ENCODE results near the gene SLC22A14. TPM values are rescaled to one million over a fixed set of nuclear protein-coding genes. Genes with fewer than 3 reads are reported as not detected.
A peak's percentile ranks its signal among the peaks of the same experiment; 100 is the strongest.

SLC22A14 gene
- total and polyA plus RNA-seq, 4 donors = 0.17 TPM; not detected in 3

DNA sequence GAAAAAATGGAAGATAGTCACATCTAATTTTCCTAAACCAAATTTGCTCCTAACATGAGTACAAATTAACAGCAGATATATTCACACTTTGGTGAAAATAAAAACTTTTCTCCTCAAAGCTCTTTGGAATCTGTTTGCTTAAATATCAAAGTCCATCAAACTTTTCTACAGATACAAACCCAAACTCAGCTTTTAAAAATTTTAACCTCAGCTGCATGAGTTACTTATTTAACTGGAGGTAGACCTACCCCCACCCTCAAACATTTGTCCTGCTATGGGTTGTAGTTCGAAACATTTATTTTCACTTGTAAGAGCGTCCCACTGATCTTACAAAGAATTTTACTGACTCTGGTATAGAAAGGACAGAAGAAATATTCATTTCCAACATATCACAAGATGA, 55.6 kb downstream of the SLC22A14 start:
- Histone ChIP-seq H3K9me3 (ENCODE audit: control insufficient read depth in 4 of 4, low read length in 3 of 4) (no peaks in the 10 kb centered on the region), H3K9ac (ENCODE audit: low read depth in 1 of 2, low read length in 2 of 2) (no peak overlapping the region), H3K36me3 (ENCODE audit: control insufficient read depth in 4 of 4, insufficient read depth in 3 of 4, low read depth in 1 of 4, low read length in 3 of 4) (no peaks in the 10 kb centered on the region), H3K4me1 (ENCODE audit: control insufficient read depth in 4 of 4, insufficient read depth in 4 of 4, low read length in 3 of 4) (peaks cover 0 to 13% (median 9%) of the 10 kb centered on the region in 4 donors), H3K27ac (ENCODE audit: low read depth in 1 of 2, low read length in 2 of 2) (no peak overlapping the region), H3K4me3 (ENCODE audit: low read depth in 1 of 3, low read length in 3 of 3) (no peak overlapping the region), H3K27me3 (ENCODE audit: control insufficient read depth in 4 of 4, insufficient read depth in 4 of 4, low read length in 3 of 4) (no peaks in the 10 kb centered on the region)
- TF ChIP-seq, protein P1, sequence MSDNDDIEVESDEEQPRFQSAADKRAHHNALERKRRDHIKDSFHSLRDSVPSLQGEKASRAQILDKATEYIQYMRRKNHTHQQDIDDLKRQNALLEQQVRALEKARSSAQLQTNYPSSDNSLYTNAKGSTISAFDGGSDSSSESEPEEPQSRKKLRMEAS (IDR thresholded peaks at IDR 0.05) = no peak
- TF ChIP-seq SP1 (IDR thresholded peaks at IDR 0.05) (peak; percentile 53), HNF4A (conservative IDR thresholded peaks at IDR 0.05) (peak; percentile 50 to 59)
- no peak for DNase-seq (ENCODE audit: low spot score)
- 30% methylated on average over 2 of the region's 2 CpGs for WGBS

DNA sequence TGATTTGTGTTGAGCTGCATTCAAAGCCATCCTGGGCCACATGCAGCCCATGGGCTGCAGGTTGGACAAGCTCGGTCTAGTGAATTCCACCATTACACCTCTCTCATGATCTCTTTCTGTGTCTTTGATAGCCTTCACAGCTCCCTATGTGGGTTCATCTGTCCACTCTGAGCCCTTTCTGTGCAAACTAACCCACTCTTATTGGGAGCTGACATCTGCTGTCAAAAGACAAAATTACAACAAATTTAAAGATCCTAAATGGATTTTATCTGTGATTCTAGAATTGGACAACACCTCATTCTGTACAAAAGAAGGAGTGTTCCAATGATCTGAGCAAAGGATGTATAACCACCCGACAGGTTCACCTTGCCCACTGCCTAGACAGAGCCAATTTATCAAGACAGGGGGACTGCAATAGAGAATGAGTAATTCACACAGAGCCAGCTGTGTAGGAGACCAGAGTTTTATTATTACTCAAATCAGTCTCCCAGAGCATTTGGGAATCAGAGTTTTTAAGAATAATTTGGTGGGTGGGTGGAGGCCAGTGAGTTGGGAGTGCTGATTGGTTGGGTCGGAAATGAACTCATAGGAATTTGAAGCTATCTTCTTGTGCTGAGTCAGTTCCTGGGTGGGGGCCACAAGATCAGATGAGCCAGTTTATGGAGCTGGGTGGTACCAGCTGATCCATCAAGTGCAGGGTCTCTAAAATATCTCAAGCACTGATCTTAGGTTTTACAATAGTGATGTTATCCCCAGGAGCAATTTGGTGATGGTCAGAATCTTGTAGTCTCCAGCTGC, 61.9 kb downstream of the SLC22A14 start:
- 92% methylated on average over 3 of the region's 3 CpGs for WGBS
- Histone ChIP-seq H3K27ac (ENCODE audit: low read depth in 1 of 2, low read length in 2 of 2) (no peak overlapping the region), H3K36me3 (ENCODE audit: control insufficient read depth in 4 of 4, insufficient read depth in 3 of 4, low read depth in 1 of 4, low read length in 3 of 4) (no peaks in the 10 kb centered on the region), H3K9me3 (ENCODE audit: control insufficient read depth in 4 of 4, low read length in 3 of 4) (no peaks in the 10 kb centered on the region), H3K4me3 (ENCODE audit: low read depth in 1 of 3, low read length in 3 of 3) (no peak overlapping the region), H3K4me1 (ENCODE audit: control insufficient read depth in 4 of 4, insufficient read depth in 4 of 4, low read length in 3 of 4) (peaks cover 3 to 22% (median 16%) of the 10 kb centered on the region in 4 donors), H3K27me3 (ENCODE audit: control insufficient read depth in 4 of 4, insufficient read depth in 4 of 4, low read length in 3 of 4) (no peaks in the 10 kb centered on the region), H3K9ac (ENCODE audit: low read depth in 1 of 2, low read length in 2 of 2) (no peak overlapping the region)
- TF ChIP-seq RXRA (IDR thresholded peaks at IDR 0.05) = no peak
- TF ChIP-seq RAD21 (IDR thresholded peaks at IDR 0.05) = peak; percentile 67 to 75
- no peak for DNase-seq (ENCODE audit: low spot score)

DNA sequence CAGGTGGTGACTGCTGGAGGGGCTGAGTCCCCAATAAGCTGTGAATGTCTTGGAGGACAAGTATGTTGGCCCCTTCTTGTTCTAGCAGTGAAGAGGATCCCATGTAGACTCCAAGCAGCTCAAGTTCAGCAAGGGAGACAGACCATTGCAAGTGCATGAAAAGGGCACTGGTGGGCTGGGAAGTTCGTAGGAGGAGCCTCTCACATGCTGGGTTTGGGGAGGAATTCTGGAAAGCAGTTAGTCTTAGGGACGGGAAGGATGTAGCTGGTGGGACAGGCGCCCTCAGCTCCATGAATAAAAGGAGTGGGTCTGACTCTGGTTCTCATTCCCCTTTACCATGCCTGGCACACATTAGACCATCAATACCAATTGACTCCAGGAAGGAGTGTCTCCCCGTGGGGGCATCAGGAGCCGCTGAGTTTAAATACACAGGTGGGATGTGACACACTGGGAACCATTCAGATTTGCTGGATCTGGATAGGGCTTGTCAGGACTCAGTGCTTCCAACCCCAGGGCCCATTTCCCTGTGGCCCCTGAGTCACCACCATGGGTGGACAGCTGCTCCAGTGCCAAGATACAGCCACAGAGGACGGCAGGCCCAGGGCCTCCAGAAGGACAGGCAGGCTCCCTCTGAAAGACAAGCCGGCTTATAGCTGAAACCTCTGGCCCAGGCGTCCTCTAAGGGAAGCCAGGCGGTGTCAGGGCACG, 63.9 kb downstream of the SLC22A14 start:
- Histone ChIP-seq H3K9me3 (ENCODE audit: control insufficient read depth in 4 of 4, low read length in 3 of 4) (no peaks in the 10 kb centered on the region), H3K36me3 (ENCODE audit: control insufficient read depth in 4 of 4, insufficient read depth in 3 of 4, low read depth in 1 of 4, low read length in 3 of 4) (peaks cover 0 to 3% (median 0%) of the 10 kb centered on the region in 4 donors), H3K27ac (ENCODE audit: low read depth in 1 of 2, low read length in 2 of 2) (peak overlapping the region; percentile 65 to 92), H3K9ac (ENCODE audit: low read depth in 1 of 2, low read length in 2 of 2) (no peak overlapping the region), H3K4me1 (ENCODE audit: control insufficient read depth in 4 of 4, insufficient read depth in 4 of 4, low read length in 3 of 4) (peaks cover 9 to 41% (median 30%) of the 10 kb centered on the region in 4 donors), H3K4me3 (ENCODE audit: low read depth in 1 of 3, low read length in 3 of 3) (peak overlapping the region in 1 of 3 donors; percentile 96), H3K27me3 (ENCODE audit: control insufficient read depth in 4 of 4, insufficient read depth in 4 of 4, low read length in 3 of 4) (no peaks in the 10 kb centered on the region)
- 46% methylated on average over 10 of the region's 10 CpGs for WGBS
- TF ChIP-seq NR2F2 (IDR thresholded peaks at IDR 0.05) (no peak), RXRA (IDR thresholded peaks at IDR 0.05) (no peak), GABPA (IDR thresholded peaks at IDR 0.05 in 1 of 2, conservative IDR thresholded peaks at IDR 0.05 in 1 of 2) (no peak), FOXA1 (IDR thresholded peaks at IDR 0.05) (no peak), JUND (IDR thresholded peaks at IDR 0.05) (no peak), YY1 (IDR thresholded peaks at IDR 0.05) (no peak), HNF4G (IDR thresholded peaks at IDR 0.05) (no peak), RAD21 (IDR thresholded peaks at IDR 0.05) (no peak), EGR1 (IDR thresholded peaks at IDR 0.05; ENCODE audit: low read depth in 2 of 2) (no peak), SP1 (IDR thresholded peaks at IDR 0.05) (no peak), HNF4A (conservative IDR thresholded peaks at IDR 0.05) (no peak)
- TF ChIP-seq, protein P2, sequence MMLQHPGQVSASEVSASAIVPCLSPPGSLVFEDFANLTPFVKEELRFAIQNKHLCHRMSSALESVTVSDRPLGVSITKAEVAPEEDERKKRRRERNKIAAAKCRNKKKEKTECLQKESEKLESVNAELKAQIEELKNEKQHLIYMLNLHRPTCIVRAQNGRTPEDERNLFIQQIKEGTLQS (IDR thresholded peaks at IDR 0.05) = no peak
- TF ChIP-seq, protein P1 (IDR thresholded peaks at IDR 0.05) = no peak
- TF ChIP-seq, protein P3, sequence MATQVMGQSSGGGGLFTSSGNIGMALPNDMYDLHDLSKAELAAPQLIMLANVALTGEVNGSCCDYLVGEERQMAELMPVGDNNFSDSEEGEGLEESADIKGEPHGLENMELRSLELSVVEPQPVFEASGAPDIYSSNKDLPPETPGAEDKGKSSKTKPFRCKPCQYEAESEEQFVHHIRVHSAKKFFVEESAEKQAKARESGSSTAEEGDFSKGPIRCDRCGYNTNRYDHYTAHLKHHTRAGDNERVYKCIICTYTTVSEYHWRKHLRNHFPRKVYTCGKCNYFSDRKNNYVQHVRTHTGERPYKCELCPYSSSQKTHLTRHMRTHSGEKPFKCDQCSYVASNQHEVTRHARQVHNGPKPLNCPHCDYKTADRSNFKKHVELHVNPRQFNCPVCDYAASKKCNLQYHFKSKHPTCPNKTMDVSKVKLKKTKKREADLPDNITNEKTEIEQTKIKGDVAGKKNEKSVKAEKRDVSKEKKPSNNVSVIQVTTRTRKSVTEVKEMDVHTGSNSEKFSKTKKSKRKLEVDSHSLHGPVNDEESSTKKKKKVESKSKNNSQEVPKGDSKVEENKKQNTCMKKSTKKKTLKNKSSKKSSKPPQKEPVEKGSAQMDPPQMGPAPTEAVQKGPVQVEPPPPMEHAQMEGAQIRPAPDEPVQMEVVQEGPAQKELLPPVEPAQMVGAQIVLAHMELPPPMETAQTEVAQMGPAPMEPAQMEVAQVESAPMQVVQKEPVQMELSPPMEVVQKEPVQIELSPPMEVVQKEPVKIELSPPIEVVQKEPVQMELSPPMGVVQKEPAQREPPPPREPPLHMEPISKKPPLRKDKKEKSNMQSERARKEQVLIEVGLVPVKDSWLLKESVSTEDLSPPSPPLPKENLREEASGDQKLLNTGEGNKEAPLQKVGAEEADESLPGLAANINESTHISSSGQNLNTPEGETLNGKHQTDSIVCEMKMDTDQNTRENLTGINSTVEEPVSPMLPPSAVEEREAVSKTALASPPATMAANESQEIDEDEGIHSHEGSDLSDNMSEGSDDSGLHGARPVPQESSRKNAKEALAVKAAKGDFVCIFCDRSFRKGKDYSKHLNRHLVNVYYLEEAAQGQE (IDR thresholded peaks at IDR 0.05) = no peak
- TF ChIP-seq, protein P4, sequence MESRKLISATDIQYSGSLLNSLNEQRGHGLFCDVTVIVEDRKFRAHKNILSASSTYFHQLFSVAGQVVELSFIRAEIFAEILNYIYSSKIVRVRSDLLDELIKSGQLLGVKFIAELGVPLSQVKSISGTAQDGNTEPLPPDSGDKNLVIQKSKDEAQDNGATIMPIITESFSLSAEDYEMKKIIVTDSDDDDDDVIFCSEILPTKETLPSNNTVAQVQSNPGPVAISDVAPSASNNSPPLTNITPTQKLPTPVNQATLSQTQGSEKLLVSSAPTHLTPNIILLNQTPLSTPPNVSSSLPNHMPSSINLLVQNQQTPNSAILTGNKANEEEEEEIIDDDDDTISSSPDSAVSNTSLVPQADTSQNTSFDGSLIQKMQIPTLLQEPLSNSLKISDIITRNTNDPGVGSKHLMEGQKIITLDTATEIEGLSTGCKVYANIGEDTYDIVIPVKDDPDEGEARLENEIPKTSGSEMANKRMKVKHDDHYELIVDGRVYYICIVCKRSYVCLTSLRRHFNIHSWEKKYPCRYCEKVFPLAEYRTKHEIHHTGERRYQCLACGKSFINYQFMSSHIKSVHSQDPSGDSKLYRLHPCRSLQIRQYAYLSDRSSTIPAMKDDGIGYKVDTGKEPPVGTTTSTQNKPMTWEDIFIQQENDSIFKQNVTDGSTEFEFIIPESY (IDR thresholded peaks at IDR 0.05) = no peak
- TF ChIP-seq, protein P5, sequence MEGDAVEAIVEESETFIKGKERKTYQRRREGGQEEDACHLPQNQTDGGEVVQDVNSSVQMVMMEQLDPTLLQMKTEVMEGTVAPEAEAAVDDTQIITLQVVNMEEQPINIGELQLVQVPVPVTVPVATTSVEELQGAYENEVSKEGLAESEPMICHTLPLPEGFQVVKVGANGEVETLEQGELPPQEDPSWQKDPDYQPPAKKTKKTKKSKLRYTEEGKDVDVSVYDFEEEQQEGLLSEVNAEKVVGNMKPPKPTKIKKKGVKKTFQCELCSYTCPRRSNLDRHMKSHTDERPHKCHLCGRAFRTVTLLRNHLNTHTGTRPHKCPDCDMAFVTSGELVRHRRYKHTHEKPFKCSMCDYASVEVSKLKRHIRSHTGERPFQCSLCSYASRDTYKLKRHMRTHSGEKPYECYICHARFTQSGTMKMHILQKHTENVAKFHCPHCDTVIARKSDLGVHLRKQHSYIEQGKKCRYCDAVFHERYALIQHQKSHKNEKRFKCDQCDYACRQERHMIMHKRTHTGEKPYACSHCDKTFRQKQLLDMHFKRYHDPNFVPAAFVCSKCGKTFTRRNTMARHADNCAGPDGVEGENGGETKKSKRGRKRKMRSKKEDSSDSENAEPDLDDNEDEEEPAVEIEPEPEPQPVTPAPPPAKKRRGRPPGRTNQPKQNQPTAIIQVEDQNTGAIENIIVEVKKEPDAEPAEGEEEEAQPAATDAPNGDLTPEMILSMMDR (IDR thresholded peaks at IDR 0.05; ENCODE audit: low read depth, low read length, missing input control) = no peak
- no peak for DNase-seq (ENCODE audit: low spot score)

Measured in liver (tissue), 9 donors.